PC-9 (cell line): Measurements from ENCODE around the gene IGF2R.

ENCODE experiments used
- CTCF ChIP-seq: fragments of 200-600 bp; sonication (generic); conservative IDR thresholded peaks from 2 replicates; pipeline ENCODE4 v1.6.1; 2017; ENCODE audit warnings: mixed run types, antibody characterized with exemption, mild to moderate bottlenecking, moderate library complexity
- EZH2 ChIP-seq: fragments of 200-600 bp; sonication (generic); IDR thresholded peaks from 2 replicates; pipeline ENCODE4 v1.8.0; 2017; ENCODE audit warnings: antibody characterized with exemption, low read depth

GRCh38 chr6:160085226-160085625 lies 116.3 kb downstream of the IGF2R start:
- no peak for TF ChIP-seq CTCF
- TF ChIP-seq EZH2, result no peak
